Fibroblast of skin of abdomen (primary cell): ENCODE measurements around the gene CC2D2A.
"Not testable (repeated sequence)": the region's sequence is repeated elsewhere in the genome, so short reads cannot be mapped to it uniquely, and the experiment has no call there.

Source experiments
- DNase-seq: peaks from one replicate; pipeline ENCODE4 v3.0.0-alpha.2; 2013

The CC2D2A gene

DNA sequence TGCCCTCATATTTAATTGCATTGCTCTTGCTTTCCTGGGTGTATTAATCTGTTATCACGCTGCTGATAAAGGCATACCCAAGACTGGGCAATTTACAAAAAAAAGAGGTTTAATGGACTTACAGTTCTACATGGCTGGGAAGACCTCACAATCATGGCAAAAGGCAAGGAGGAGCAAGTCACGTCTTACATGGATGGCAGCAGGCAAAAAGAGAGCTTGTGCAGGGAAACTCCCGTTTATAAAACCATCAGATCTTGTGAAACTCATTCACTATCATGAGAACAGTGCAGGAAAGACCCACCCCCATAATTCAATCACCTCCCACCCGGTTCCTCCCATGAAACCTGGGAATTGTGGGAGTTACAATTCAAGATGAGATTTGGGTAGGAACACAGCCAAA lies 48.0 kb downstream of the CC2D2A start:
- DNase-seq, result not testable (repeated sequence)

DNA sequence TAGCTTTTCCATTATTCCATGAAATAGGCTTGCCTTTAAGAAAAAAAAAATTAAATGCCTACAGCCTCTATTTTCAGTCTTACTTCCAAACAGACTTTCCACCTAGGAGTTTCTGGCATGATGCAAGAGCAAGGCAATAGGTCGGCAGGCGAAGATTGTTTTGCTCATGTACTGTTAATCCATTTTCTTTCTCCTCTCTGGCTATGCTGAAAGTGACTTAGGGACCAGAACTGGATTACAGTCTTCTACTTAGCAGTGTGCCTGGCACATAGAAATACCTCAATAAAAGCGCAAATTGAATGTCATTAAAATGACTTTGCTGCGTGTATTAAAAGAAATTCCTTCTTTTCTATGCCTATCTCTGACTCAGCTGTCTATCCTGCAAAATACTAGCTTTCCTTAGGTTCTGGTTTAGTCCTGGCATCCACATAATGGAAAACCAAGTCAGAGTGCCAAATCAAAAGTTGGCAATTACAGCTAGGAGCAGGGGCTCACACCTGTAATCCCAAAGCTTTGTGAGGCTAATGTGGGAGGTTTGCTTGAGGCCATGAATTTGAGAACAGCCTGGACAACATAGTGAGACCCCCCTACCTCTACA lies 51.9 kb downstream of the CC2D2A start:
- DNase-seq, result peak; percentile 54

DNA sequence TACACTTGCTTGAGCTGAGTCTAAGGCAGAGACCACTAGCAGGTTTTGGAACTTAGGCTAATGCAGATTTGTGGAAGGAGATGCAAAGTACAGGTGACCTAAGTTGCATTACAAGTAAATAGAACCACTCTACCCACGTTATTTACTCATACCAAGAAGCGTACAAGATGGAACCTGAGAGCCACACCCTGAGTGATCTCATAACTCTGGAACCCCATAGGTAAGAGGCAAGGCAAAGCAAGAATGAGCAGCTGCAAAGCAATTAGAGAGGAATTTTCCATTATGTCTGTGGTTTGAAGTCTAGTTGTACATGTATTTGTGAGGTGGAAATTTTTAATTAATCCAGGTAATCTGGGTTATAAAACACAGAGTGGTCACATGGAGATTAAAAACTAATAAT lies 55.4 kb downstream of the CC2D2A start:
- no peak for DNase-seq

DNA sequence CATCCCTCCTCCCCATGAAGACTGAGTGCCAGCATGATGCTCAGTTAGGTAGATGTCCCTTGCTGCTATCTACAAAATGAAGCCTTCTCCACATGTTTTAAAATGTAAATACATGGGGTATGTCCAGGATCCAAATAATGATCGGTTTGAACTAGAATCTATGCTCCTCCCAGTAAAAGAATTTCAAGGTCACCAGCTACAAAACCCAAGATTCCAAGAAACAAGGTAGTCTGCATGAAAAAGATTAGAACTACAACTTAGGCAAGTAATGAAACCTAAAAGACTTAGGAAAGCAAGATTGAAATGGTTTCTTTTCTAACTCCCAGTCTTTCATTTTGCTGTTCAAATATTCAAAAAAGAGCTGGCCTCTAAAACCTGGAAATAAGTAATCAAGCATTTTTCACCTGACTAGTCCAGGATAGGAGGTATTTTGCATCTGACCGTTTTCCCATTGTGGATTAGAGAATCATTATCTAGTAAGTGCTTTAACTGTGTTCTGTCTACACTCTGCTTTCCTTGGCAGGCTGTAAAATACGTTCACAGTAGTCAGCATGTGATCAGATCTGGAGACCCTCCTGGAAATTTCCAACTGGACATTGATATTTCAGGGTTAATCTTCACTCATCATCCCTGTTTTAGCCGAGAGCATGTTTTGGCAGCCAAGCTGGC lies 57.4 kb downstream of the CC2D2A start:
- DNase-seq, result no peak

DNA sequence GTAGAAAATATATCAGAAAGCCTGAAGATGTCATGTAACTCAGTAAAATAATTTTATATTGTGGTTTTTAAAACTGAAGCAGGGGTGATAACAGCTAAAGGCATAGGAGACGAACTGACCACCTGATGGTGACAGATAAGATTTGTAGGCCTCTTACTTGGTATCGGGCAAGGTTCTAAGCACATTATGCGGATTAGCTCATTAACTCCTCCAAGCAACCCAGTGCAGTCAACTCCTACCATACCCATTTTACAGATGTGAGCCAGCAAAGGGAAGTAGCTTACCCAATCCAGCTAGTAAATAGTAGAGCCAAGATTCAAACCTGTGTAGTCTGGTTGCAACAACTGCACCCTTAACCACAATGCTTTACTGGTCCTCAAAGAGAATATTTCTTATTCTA lies 62.1 kb downstream of the CC2D2A start:
- DNase-seq, result no peak

DNA sequence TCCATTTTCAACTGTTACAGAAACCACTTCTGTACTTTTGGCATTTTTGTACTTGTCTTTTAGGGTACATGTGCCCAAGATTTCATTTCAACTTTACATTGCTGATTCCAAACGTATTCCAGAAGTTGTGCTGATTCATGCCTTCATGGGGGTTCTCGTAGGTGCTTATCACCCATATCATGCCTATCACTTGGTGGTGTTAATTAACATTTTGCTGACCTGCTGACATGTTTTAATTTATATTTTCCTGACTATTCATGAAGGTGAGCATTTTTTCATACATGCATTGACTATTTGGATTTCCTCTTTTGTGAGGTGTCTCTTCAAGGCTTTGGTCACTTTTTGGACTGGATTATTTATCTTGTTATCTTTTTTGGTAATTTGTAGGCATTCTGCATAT lies 64.1 kb downstream of the CC2D2A start:
- no peak for DNase-seq

DNA sequence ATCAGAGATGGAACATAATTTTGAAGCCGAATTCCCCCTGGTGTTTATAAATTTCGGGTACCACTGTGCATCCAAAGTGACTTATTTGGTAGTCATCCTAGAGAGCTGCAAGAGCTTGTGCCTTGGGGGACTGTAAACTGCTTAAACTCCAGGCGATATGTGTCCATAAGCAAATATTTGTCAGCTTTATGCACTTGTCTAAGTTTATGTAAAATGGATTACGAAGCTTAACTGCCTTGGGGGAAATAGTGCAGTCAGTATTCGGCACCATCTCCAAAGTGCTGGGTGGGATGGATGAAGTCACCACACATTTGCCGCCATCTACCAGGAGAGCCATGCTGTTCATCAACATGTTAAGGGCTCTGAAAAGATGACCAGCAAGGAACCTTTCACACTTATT lies 65.9 kb downstream of the CC2D2A start:
- DNase-seq, result no peak

DNA sequence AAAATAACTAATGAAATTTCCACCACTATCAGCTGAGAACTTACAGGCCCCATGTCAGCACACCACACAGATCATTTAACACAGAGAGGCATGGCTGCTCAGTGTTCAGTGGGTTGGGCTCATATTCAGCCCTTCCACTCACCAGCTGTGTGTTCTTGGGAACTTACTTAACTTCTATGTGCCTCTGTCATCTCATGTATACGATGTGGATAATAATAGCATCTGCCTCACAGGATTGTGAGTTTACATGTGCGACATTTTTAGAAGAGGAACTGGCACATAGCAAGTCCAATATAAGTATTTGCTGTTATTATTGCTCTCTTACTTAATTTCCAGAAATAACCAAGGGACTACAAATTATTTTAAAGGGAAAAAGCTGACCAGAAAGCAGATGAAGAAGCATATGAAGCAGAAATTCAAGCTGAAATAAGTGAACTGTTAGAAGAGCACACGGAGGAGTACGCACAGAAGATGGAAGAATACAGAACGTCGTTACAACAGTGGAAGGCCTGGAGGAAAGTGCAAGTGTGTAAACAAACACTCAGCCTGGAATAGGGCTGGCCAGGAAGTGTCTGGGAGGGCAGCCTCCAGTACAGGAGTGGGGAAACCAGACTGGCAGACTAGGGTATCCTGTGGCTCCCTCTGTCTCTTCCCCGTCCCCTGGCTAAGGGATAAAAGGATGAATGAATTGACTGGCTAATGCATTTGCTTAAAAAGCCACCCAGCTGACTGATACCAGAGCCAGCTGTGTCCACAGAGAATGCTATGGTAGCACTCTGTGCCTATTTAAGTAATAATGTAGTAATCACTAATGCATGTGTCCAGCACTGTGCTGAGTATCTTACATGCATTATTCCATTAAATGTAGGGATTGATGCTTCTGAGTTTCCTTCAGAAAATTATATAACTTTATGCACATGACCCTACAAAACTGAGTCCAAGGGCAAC lies 67.1 kb downstream of the CC2D2A start:
- DNase-seq, result no peak

DNA sequence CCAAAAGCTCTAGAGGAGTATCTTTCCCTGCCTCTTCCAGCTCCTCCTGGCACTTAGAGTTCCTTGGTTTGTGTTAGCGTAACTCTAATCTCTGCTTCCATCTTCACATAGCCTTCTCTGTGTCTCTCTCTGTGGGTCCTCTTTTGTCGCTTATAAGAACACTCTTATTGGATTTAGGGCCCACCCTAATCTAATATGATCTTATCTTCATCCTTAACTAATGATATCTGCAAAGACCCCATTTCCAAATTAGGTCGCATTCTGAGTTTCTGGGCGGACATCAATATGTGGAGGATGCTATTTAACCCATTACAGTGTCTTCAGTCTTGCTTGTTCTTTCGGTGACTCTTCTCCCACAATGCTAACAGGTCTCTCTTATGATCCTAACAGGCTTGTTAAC lies 72.3 kb downstream of the CC2D2A start:
- no peak for DNase-seq

DNA sequence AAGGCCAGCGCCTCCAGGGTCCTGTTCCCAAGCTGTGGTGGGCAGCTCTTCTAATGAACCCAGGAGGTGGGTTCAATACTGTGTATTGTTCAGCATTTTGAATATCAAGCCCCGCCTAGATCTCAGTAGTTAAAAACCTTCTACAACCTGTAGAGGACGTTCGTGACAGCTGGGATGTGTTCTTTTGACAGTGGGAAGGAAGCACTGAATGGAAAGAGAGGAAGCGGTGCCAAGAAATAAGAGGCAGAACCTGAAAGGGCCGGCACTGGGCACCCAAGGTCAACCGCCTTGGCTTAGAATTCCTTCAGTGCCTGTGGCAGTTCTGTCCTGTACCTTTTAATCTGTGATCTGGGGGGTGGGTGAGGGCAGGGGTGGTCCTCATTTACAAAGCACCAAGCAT lies 73.1 kb downstream of the CC2D2A start:
- DNase-seq, result no peak

DNA sequence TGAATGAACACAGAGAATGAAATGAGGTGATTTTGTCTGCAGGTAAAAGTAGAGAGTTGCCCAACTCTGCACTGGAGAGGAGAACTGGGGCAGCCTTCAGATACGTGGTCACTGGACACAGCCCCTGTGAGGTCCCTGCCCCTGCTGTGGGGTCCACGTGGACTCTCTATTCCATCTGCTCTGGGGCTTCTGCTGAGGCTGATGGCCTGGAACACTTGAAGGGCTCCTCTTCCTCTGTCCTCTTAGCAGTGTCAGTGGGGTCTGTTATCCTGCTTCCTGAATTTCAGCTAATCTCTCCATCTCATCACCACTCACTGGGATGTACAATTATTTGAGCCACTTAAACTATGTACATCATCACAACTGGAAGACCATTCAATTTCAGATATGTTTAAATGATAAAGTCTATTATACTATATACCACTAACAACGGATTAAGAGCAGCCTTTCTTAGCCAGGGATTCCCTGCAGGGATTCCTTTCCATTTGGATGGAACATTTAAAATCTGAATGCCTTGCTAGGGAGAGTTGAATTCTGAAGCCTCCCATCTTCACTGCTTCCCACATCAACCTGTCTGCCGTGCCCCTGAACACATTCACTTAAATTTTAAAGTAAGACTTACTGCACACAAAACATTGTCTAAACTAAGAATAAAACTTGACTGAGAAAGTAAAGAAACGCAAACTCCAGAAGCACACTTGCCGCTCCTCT lies 74.0 kb downstream of the CC2D2A start:
- no peak for DNase-seq

DNA sequence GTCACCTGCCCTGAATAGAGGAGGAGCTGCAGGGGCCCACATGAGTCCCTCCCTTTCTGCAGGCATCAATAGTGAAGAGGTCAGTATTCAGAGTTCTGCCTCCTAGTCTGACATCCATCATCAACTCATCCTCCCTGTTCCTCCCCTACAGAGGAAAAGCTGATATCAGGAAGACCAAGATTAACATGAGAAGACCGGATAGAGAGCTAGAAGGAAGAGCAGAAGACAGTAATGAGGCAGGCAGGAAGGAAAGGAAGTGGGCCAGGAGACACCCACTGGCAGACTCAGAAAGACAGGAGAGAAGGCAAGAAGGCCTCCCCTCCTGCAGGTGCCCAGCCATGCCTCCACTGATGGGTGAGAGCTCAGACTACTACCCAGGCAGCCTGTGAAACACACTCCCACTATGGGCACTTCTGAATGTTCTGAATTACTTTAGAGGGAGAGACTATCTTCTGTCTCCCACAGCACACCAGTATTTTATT lies 74.6 kb downstream of the CC2D2A start:
- DNase-seq, result no peak

DNA sequence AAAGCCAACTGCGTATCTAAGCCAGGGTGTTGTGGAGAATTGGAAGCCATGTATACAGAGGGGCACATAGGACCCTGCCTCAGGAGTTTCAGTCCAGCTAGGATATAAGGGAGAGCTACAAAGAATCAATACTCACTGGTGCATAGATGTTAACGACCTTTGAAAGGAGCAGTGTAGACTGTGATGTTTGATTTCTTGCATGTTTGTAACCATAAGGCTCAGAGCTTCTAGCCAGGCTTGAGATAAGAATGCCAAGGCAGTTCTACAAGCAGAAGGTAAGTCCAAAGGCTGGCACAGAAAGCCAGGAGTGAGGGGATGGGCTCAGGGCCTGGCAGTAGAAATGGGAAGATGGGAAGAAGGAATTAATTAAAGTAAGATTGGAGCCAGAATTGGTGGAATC lies 75.7 kb downstream of the CC2D2A start:
- DNase-seq, result no peak

DNA sequence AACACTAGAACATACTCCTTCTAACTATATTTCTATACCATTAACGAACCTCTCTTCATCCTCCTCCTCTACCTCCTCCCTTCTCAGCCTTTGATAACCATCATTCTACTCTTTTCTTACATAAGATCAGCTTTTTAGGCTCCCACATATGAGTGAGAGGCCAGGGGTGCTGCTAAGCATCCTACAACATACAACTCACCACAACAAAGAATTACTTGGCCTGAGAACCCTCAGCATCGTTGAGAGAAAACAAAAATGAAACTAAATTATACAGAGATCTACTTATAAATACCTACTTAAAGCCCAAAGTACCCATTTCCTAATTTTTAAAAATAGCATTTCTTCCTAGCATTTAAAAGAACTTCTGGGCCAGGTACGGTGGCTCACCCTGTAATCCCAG lies 77.7 kb downstream of the CC2D2A start:
- no peak for DNase-seq

DNA sequence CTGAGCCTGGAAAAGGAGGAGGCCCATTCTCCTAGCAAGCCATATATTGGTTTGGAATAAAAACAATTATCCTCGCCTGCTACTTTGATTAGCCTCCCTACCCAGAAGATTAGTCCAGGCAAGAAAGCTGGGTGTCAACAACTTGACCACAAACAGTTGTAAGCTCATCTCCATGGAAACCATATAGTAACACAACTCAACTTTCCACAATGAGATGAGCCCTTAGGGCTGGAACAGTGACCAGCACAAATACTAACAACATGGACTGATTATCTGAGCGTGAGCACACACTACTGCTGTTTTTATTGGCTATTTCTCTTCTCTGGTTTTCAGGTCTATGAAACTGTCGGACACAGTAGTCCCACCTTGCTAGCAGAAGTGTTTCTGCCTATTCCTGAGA lies 80.8 kb downstream of the CC2D2A start:
- no peak for DNase-seq

DNA sequence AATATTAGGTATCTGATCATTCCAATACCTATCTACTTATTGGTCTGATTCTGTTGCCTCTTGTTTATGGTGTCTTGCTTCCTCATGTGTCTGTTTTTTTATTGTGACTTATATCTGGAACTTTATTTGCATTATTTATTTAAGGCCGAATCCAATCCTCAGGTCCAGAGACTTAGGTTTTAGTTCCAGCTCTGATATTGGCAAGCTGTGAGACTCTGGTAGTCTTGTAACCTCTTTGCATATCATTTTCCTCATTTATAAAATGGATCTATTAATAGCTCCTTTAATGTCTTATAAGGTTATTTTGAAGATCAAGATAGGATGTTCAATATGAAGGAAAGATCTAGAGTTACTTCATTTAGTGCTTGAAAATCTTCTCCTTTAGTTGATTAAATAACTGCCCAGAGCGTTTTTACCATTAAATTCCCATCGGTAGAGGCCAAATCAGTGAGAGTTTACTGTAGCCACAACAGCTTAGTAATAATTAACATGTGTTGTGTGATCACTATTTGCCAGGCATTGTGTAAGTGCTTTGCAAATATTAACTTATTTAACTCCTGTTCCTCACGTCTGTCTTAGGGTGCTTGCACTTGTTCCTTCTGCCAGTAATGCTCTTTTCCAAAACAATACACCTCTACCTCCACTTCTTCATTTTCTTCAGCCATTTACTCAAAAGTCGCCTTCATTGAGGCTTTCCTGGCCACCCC lies 82.2 kb downstream of the CC2D2A start:
- DNase-seq, result no peak

DNA sequence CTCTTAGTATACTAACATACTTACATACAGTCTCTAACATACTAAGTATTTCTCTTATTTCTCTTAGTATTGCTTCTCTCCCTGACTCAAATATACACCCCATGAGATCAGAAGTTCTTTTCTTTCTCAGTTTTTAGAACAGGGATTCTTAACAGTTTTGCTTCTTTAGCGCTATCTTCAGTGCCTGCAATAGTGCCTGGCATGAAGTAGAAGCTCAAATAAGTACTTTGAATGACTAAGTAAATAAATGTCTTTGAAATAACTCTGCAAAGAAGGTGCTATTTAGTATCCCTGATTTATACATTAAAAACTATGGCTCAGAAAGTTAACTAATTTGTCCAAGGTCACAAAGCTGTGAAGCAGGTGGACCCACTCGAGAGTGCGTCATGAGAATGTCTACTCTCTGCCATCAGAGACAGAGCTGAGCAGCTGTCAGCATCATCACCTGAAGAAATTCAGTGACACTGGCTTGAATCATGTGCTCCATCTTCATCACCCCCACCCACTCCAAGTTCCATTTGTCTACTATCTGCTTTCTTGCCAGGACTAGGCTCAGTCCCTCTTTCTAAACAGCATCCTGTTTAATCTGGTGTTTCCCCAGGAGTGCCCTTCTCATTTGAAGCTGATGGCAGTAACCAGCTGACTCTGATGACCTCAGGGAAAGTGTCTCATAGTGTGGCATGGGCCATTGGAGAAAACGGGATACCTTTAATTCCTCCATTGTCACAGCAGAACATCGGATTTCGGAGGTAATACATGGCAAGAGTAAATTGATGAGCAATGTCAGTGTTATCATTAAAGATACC lies 83.1 kb downstream of the CC2D2A start:
- no peak for DNase-seq

DNA sequence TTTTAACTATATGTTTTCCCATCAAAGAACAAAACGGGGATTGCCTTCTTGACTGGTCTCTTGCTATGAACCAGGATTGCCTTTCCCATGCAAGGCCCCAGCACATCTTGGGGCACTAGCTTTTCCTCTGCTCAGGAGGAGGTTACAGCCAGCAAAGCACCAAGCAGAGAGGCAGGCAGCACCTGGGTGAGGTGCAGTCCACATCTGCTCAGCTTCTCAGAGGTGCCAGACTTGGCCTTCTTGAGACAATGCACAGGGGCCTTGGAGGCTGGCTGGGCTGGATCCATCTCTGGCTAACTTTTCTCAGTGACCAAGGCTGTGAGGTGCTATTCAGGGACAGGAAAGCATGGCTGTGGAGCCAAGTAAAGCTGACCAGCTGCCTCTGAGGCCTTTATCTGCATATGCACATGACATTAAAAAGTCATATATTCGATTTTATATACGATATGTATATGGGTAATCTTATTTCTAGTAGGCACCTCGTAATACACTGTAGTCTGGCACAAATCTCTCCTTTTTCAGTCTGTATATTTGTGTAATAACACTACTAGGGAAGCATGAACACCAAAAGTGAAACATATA lies 86.9 kb downstream of the CC2D2A start:
- DNase-seq, result no peak

DNA sequence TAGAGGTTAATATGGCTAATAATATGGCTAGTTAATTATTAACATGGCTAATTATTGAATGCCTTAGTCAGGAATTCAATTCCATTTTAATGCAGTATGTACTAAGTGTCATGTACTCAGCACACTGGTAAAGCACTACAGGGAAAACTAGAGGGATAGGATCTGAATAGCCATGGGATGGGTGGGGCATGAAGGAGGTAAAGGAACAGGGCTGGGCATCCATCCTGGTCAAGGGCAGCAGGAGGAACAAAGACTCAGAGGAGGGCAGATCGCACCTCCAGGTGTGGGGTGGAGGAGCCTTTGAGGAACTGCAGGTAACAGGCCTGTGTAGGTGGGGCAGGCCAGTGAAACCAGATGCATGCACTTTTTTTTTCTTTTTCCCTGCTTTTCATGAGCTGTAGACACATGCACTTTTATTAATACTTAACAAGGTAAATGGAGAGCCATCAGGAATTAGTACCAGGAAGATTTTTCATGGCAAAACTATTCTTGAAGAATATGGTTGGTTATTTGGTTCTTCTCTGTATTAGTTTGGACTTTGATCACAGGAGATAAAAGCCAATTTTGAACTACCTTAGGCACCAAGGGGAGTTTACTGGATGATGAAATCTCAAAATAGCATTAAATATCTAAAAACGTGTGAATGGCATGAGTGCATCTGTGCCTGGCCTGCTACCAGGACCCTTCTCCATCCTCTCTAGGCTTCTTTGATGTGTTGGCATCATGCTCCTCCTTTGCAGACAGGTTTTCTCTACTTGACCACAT lies 88.3 kb downstream of the CC2D2A start:
- no peak for DNase-seq

DNA sequence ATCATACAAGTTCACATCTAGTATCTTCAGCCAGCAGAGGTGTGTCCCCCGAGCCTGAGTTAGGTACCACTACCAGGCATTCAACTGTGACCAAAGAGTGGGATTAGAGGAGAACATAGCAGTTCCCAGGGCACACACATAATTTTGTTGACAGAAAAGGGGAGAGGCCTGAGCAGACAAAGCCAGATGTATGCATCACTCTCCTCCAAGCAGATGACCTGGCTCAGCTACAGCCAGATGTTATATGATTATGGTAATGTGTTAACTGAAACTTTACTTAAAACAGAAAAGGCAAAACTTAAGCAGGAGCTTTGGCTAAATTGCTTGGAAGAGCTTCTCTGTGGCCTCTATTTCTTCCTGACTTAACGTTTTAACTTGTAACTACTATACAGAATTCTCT lies 88.9 kb downstream of the CC2D2A start:
- DNase-seq, result no peak
